Measurements from ENCODE around the gene CHMP4B.

- TF ChIP-seq CTCF (IDR thresholded peaks at IDR 0.05) (no peak), ZFX (IDR thresholded peaks at IDR 0.05; ENCODE audit: borderline replicate concordance) (no peak)
Measured at GRCh38 chr20:33896509-33896908, 85.4 kb downstream of the CHMP4B start.
